ENCODE measurements around the gene FFAR1.

The FFAR1 gene

DNA sequence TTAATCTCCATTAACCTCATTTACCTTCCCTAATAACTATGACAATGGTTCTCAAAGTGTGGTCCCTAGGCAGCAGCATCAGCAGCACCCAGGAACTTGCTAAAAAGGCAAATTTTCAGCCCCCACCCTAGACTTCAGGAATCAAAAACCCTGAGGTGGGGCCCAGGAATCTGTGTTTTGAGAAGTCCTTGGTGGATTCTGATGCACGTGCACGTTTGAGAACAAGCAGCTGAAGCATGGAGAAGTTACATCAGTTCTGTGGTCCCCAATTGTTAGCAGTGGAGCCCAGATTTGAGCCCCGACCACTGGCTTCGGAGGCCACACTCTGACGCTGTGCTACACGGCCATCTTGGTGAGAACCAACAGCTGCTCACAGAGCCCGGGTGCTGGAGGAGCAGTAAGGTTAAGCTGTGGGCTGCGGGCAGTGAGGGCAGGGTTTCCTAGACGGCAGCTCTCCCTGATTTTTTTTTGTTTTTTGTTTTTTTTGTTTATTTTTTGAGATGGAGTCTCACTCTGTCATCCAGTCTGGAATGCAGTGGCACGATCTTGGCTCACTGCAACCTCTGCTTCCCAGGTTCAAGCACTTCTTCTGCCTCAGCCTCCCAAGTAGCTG, 32.7 kb upstream of the FFAR1 start:
- no peak for DNase-seq (ENCODE audit: low read depth, low spot score)

DNA sequence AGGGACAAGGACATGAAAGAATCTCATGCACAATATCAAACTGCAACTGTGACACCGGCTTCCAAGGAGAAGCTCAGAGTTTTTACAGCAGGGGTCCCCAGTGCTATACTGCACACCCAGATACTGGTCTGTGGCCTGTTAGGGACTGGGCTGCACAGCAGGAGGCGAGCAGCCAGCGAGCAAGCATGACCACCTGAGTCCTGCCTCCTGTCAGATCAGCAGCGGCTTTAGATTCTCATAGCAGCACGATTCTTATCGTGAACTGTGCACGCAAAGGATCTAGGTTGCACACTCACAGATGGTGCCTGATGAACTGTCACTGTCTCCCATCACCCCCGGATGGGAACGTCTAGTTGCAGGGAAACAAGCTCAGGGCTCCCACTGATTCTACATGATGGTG, 31.8 kb upstream of the FFAR1 start:
- no peak for DNase-seq (ENCODE audit: low read depth, low spot score)

DNA sequence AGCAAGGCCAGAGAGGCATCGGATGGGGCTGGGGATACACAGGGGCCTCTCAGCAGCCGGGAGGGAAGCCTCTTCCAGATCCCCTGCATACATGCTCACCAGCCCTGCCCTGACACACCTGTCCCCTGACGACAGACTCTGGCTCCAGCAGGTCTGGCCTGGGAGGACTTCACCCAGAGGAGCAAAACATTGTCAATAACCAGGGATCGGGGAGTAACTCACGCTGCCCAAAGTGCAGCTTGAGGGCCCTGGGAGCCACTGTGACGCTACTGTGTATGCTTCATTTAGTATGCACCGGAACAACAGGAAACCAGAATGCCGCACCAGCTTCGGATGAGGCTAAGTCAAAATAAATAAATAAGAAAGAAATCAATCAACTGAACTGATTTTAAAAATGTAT, 31.1 kb upstream of the FFAR1 start:
- DNase-seq (ENCODE audit: low read depth, low spot score), result no peak

DNA sequence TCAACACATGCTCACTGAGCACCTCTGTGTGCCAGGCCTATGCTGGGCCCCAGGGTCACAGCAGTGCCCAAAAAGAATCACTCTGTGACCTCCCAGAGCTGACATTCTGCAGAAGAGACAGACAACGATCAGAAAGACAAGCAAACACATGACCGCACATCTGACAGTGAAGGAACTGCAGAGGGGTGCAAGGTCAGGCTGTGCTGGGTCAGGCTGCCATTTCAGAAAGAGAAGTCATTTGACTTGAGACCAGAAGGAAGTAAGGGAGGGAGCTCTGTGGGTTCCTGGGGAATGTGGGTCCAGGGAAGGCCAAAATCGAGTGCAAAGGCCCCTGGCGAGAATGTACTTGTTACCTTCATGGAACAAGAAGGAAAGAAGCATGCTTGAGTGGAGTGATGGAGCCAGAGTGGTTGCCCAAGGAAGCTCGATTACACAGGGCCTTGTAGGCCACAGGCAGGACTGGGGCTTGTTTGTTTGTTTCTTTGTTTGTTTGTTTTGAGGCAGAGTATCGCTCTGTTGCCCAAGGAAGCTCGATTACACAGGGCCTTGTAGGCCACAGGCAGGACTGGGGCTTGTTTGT, 30.1 kb upstream of the FFAR1 start:
- no peak for DNase-seq (ENCODE audit: low read depth, low spot score)

DNA sequence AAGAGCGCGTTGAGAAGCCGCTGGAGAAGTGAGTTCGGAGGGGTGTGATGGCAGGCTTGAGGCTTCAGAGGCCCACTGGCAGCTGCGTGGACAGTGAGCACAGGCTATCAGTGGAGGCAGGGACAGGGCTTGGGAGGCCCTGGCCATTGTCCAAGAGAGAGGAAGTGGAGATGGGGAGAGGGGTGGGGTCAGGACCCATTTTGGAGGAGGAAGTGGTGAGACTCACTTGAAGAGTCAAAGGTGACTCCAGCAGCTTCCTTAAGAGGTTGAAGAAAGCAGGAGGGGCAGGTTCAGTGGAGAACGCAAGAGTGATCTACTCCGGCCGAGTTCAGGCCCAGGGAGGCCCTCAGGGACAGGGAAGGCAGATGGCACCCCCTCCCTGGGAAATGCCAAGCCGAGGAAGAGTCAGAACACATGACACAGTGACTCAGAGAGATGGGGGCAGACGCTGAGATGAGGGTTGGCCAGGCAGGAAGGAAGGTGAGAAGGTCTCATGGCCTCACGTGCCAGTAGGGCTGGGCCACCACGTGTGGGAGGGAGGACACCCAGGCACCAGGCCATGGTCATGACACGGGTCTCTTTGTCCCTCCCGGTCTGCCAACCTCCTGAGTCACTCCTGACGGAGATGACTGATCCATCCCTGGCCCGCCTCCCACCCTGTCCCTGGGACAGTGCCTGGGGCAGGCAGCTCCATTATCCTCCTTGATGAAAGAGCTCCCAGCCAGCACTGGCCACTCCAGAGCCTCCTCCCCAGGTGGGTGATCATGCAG, 28.8 kb upstream of the FFAR1 start:
- no peak for DNase-seq (ENCODE audit: low read depth, low spot score)

DNA sequence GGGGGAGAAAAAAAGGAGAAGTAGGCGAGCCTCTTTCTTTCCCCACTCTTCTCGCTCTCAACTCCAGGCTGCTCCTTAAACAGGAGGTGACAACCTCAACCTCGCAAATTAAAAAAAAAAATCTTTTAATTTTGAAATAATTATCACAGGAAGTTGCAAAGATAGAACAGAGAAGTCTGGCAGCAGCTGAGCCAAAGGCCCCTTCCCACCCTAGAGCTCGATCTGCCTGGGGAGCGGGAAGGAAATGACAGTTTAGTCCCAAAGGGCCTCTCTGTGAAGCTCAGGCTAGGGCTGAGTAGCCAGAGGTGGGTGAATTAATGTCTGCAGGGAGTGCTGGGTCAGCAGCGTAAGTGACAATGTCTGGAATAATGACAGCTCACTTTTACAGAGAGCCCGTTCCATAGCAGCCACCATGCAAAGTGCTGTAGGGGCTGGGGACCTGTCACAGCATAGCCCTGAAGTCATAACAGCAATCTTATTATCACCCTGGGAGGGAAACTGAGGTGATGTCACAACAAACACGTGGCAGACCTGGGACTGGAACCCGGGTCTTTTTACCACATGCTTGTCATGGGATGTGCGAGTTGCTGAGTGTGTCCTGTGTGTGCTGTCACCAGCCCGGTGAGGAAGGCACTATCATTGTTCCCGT, 27.5 kb upstream of the FFAR1 start:
- no peak for DNase-seq (ENCODE audit: low read depth, low spot score)

DNA sequence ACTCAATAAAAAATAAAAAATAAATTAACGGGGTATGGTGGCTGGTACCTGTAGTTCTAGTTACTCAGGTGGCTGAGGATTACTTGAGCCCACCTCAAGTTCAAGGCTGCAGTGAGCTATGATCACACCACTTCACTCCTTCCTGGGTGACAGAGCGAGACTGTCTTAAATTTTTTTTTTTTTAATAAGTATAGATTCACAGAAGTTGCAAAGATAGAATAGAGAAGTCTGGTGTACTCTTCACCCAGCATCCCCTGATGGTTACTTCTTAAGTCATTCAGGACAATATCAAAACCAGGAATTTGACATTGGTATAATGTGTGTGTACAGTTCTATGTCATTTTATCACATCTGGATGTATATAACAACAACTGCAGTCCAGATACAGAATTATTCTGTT, 26.4 kb upstream of the FFAR1 start:
- DNase-seq (ENCODE audit: low read depth, low spot score), result no peak

DNA sequence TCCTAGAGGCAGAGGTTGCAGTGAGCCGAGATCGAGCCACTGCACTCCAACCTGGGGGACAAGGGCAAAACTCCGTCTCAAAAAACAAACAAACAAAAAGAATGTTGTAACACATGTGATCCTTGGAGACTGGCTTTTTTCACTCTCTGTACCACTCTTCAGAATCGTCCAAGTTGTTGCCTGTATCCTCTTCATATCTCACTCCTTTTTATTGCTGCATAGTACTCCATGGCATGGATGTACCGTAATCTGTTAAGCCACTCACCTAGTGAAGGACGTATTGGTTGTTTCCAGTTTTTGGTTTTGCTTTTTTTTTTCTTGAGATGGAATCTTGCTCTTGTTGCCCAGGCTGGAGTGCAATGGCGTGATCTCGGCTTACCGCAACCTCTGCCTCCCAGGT, 25.7 kb upstream of the FFAR1 start:
- DNase-seq (ENCODE audit: low read depth, low spot score), result no peak

DNA sequence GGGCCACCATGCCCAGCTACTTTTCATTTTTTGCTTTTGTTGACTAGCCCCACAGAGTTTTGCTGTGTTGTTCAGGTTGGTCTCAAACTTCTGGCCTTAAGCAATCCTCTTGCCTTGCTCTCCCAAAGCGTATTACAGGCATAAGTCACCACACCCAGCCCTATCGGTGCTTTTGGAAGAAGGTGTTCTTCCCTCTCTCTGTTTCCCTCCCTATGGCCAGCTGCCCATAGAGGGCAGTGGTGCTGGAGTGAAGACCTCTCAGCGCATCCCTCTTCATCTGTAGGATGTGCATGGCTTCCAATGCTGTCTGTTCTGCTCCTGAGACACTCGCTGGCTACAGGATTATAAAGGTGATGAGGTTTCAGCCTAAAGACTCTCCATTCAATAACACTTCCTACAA, 20.1 kb upstream of the FFAR1 start:
- DNase-seq (ENCODE audit: low read depth, low spot score), result no peak

DNA sequence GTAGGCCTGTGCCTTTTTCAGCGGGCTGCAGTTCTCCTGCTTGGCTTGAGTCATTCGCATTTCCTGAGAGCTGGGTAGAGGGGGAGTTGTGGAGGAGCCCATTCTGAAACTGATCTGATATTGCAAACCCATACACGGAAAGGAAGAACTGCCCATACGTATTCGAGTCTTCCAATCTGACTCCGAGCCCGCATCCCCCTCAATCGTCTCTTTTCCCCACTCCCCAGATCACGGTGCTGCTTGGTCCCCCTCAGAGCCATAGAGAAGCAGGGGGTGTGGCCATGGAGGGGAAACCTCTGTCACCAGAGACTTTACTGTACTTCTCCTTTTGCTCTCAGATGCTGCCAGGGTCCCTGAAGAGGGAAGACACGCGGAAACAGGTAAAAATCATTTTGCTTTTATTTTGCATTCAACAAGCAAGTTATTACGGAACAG, 18.8 kb upstream of the FFAR1 start, which contains the start of gene CD22:
Gene CD22, plus strand, starts transcription at position 337 of the 435 bp plus-strand sequence. CDS start 2,854 bp downstream, outside the sequence.
- no peak for DNase-seq (ENCODE audit: low read depth, low spot score)

DNA sequence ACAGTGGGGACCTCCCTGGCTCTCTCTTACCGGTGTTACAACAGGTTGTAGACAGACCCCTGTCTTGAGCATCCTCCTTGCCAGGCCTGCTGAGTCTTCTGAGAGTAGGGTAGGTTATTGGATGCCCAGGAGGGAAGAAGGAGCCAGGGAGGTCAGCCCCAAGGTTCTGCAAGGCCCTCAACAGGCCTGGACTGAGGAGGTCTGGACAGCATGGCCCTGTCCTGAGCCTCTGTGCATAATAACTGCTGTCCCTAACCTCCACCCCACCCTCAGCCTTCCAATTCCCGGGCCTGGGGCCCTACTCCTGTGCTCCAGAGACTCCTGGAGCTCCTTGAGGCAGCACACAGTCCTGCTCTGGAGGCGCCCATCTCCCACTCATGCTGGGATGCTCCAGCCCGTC, 18.4 kb upstream of the FFAR1 start:
- no peak for DNase-seq (ENCODE audit: low read depth, low spot score)

DNA sequence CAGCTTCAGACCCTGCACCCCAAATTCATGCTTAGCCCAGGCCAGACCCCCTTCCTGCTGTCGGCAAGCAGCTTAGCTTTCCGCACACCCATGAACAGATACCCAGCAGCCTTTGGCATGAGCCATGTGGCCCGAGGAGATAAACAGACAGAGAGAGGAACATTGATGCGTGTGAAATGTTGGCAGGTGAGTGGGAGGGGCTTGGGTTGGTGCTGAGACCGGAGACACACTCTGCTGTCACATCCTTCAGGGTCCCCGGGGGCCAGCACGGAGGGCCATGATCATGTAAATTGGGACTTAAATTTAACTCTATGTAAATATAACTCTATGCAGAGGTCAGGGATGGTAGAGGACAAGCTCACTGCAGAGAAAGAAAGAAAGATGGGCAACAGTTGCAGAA, 17.2 kb upstream of the FFAR1 start:
- DNase-seq (ENCODE audit: low read depth, low spot score), result no peak

DNA sequence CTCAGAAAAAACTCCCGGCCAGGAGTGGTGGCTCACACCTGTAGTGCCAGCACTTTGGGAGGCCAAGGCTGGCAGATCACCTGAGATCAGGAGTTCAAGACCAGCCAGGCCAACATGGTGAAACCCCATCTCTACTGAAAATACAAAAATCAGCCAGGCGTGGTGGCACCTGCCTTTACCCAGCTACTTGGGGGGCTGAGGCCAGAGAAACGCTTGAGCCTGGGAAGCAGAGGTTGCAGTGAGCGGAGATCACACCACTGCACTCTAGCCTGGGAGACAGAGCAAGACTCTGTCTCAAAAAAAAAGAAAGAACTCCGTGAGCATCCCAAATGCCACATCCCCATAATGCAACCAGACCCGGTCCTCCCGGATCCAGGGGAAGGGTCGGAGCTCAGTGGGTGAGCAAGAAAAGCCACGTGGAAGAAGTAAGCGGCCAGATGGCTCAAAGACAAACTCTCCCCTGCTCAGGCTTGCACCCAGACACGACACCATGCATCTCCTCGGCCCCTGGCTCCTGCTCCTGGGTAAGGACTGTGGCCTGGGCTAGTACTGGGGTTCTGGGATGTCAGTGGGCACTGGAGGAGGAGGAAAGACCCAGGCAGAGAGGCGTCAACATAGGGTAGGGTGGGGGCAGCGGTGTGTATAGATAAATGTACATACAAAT, 16.0 kb upstream of the FFAR1 start:
- no peak for DNase-seq (ENCODE audit: low read depth, low spot score)

DNA sequence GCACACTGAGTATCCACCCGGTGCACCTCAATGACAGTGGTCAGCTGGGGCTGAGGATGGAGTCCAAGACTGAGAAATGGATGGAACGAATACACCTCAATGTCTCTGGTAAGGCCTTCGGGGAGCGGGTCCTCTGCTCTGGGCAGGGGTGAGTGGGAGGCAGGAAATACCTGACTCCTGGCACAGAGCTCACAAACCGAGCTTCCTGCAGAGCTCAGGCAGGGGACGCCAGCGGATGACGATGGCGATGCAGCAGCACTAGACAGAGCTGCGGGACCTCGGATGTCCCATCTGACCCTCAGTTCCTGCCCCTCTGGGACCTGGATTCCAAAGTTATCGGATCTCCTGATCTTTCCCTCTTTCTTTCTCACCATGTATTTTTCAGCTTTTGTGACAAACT, 14.9 kb upstream of the FFAR1 start:
- no peak for DNase-seq (ENCODE audit: low read depth, low spot score)

DNA sequence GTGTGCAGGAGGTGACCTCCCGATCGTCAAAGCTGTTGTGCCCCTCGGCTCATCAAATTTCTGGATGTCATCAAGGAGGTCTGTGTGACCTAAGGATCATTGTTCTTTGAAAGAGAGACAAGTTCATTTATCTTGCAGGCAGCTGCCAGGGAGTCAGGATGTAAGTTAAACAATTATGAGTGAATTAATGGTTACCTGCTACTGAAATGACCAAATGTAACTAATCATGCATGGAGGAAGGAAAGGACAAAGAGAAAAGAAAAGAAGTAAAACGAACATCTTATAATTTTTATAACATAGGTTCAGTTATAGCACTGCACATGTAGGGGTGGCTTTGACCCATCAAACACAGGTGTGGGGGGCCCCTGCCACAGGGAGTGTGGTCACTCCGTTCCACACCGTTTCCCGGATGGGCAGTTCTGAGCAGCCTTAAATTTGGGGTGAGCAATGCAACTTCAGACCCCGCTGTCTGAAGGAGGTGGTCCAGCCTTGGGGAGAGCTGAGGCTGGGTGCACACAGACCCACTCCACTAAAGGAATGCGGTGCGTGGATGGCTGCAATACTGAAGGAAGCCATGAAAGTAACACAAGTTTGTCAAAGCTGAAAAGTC, 13.5 kb upstream of the FFAR1 start:
- no peak for DNase-seq (ENCODE audit: low read depth, low spot score)

DNA sequence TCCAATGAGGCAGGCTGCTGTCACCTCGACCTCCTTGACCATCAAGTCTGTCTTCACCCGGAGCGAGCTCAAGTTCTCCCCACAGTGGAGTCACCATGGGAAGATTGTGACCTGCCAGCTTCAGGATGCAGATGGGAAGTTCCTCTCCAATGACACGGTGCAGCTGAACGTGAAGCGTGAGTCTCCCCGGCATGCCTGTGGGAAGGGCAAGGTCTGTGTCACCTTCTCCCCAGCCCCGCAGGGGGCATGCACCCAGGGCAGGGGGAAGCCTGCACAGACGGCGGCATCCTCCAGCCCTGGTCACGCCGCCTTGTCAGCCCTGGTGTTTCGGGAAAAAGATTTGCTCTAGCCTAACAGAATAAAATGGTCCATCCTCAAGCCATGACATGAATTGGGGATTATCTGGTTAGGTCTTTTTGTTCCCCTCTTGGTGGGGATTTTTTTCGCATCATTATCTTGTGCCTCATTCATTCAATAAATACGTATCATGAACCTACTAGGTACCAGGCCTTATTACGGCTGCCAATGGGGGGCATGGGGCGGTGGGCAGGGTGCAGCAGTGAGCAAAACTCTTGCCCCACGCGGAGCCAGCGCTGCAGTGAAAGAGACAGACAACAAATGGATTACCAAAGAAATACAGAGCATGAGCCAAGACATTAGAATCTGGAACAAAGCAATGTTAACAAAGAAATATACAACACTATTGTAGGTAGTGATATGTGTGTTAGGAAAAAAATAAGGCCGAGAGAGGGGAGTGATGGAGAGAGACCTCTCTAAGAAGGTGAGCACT, 11.3 kb upstream of the FFAR1 start:
- DNase-seq (ENCODE audit: low read depth, low spot score), result no peak

DNA sequence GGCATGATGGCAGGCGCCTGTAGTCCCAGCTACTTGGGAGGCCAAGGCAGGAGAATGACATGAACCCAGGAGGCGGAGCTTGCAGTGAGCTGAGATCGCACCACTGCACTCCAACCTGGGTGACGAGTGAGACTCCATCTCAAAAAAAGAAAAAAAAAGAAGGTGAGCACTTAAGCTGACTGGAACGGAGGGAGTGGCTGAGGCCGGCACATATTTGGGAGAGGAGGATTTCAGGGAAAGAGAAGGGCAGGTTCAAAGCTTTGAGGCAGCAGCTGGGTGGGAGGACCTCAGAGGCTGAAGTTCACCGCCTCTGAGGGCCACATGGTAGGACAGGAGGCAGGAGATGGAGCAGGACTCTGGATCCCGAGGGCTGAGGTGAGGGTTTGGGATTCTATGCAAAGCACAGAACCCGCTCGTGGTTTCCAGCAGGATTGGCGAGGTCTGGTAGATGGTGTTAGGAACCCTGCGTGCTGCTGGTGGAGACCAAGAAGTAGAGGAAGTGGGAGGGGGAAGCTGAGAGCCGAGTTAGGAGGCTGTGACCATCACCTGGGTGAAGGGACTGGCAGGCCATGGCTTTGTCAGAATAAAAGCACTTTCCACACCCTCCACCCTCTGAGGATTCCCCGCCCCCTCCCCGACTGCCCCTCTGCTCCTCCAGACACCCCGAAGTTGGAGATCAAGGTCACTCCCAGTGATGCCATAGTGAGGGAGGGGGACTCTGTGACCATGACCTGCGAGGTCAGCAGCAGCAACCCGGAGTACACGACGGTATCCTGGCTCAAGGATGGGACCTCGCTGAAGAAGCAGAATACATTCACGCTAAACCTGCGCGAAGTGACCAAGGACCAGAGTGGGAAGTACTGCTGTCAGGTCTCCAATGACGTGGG, 10.4 kb upstream of the FFAR1 start:
- DNase-seq (ENCODE audit: low read depth, low spot score), result no peak

DNA sequence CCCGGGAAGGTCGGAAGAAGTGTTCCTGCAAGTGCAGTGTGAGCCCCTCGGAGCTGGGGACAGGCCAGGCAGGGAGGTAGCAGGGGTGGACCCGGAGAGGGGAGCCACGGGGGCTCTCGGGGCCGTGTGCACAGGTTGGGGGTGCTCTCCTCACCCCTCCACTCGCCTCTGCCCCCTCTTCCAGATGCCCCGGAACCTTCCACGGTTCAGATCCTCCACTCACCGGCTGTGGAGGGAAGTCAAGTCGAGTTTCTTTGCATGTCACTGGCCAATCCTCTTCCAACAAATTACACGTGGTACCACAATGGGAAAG, 9.8 kb upstream of the FFAR1 start:
- no peak for DNase-seq (ENCODE audit: low read depth, low spot score)

DNA sequence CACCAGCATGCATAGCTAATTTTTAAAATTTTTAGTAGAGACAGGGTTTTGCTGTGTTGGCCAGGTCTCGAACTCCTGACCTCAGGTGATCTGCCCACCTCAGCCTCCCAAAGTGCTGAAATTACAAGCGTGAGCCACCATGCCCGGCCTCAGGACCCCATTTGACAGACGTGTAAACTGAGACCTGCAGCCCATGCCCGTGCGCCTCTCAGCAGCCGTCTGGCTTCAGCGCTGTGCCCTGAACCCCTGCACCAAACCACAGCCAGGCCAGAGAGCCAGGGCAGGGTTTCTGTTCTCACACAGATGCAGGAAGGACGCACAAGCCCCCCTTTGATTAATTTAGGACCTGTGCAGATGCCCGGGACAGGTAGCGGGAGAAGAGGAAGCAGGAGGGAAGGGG, 7.3 kb upstream of the FFAR1 start:
- DNase-seq (ENCODE audit: low read depth, low spot score), result no peak

DNA sequence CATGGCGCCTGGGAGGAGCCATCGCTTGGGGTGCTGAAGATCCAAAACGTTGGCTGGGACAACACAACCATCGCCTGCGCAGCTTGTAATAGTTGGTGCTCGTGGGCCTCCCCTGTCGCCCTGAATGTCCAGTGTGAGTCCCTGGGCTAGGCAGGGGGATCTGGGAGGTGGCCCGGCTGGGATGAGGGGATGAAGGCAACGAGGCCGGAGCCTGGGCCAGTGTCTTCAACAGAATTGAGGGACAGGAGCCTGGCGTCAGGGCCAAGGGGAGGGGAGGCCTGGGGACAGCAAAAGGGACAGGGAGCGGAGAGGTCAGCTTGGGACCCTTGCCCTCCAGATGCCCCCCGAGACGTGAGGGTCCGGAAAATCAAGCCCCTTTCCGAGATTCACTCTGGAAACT, 6.7 kb upstream of the FFAR1 start:
- DNase-seq (ENCODE audit: low read depth, low spot score), result no peak
